ENCODE results near the gene BRINP1. TPM values are rescaled to one million over a fixed set of nuclear protein-coding genes. Genes with fewer than 3 reads are reported as not detected.

Gene BRINP1, protein sequence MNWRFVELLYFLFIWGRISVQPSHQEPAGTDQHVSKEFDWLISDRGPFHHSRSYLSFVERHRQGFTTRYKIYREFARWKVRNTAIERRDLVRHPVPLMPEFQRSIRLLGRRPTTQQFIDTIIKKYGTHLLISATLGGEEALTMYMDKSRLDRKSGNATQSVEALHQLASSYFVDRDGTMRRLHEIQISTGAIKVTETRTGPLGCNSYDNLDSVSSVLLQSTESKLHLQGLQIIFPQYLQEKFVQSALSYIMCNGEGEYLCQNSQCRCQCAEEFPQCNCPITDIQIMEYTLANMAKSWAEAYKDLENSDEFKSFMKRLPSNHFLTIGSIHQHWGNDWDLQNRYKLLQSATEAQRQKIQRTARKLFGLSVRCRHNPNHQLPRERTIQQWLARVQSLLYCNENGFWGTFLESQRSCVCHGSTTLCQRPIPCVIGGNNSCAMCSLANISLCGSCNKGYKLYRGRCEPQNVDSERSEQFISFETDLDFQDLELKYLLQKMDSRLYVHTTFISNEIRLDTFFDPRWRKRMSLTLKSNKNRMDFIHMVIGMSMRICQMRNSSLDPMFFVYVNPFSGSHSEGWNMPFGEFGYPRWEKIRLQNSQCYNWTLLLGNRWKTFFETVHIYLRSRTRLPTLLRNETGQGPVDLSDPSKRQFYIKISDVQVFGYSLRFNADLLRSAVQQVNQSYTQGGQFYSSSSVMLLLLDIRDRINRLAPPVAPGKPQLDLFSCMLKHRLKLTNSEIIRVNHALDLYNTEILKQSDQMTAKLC
- under 1 TPM; 0.42 to 0.70 TPM for total RNA-seq
- under 1 TPM in 5 of 6 donors, not detected in 1; 0.09 to 0.26 (median 0.11) TPM for polyA plus RNA-seq (ENCODE audit: insufficient read length in 6 of 6)
- long read RNA-seq, donor 1 = 0 reads
- long read RNA-seq, donor 2 = 0 reads
- long read RNA-seq, donor 3 = 0 reads
- long read RNA-seq, donor 4 = 0 reads
- long read RNA-seq, donor 5 = 0 reads
- long read RNA-seq, donor 6 = 0 reads
- long read RNA-seq, donor 7, partial matches to known transcripts = 0 of 1 reads
- long read RNA-seq, donor 7, other reads (novel, unspliced or antisense) = 0 of 1 reads
- long read RNA-seq, donor 8 = 0 reads
- long read RNA-seq, donor 9 = 0 reads
- long read RNA-seq, donor 10 = 0 reads
- long read RNA-seq, donor 11, transcript BRINP1-201 (8 exons, 3,202 nt) = major isoform, 23 of 29 reads
- long read RNA-seq, donor 11, partial matches to known transcripts = 6 of 29 reads
- long read RNA-seq, donor 11, other reads (novel, unspliced or antisense) = 0 of 29 reads
- long read RNA-seq, donor 12 = 0 reads

DNA sequence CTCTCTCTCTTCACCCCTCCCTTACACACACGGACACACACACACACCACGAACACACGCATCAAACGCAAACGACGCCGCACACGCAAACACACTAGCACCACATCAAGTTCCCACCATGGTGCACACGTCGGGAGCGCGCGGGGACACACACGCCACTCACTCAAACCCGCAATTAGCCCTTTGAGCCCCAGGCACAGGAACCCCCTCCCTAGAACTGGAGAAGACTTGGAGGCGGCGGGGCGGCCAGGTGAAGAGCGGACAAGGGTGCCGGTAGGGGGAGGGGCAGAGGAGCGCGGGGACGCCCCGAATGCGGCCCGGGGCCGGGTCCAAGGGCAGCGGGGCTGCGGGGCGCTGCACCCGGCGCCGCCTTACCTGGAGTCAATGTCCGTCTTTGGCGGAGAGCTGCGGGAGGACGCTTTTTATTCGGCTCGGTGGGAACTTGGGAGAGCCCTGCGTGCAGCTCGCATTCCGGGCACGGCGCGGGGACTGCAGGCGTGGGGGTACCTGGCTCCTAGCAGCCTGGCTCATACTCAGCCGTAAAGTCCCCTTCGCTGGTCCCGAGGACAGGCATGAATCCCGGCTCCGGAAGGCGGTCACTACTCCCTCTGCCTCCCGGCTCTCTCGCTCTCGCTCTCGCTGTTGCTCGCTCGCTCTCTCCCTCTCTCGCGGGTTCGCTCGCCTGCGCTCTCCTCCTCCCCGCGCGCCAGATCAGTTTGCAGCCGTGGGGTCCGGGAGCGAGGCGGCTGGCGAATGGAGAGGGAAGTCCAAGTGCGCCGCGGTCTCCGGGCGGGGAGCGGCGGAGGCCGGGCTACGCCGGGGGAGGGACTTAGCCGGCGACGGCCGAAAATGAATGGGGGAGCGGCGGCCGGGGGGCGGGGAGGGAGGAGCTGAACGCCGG is at the start of gene BRINP1:
Gene BRINP1, minus strand, starts transcription at position 755 of the 901 bp plus-strand sequence. CDS start 56,080 bp downstream, outside the sequence.
- Histone ChIP-seq H3K36me3 (no peaks in the 10 kb centered on the region), H3K9me3 (no peaks in the 10 kb centered on the region), H3K4me3 (peak within 1 kb of the TSS; percentile 14 to 20), H3K27me3 (peaks cover 26 to 56% of the 10 kb centered on the region in 2 donors), H3K27ac (no peak within 1 kb of the TSS), H3K4me1 (peaks cover 0 to 6% of the 10 kb centered on the region in 2 donors)
- peak; percentile 76 for ATAC-seq
- TF ChIP-seq, protein P1, sequence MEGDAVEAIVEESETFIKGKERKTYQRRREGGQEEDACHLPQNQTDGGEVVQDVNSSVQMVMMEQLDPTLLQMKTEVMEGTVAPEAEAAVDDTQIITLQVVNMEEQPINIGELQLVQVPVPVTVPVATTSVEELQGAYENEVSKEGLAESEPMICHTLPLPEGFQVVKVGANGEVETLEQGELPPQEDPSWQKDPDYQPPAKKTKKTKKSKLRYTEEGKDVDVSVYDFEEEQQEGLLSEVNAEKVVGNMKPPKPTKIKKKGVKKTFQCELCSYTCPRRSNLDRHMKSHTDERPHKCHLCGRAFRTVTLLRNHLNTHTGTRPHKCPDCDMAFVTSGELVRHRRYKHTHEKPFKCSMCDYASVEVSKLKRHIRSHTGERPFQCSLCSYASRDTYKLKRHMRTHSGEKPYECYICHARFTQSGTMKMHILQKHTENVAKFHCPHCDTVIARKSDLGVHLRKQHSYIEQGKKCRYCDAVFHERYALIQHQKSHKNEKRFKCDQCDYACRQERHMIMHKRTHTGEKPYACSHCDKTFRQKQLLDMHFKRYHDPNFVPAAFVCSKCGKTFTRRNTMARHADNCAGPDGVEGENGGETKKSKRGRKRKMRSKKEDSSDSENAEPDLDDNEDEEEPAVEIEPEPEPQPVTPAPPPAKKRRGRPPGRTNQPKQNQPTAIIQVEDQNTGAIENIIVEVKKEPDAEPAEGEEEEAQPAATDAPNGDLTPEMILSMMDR (IDR thresholded peaks at IDR 0.05) = no peak
- DNase-seq = peak in 3 of 4 donors; percentile 4 to 76 (median 36)
- intact Hi-C loops (cut with DNase I) = no loop called here

DNA sequence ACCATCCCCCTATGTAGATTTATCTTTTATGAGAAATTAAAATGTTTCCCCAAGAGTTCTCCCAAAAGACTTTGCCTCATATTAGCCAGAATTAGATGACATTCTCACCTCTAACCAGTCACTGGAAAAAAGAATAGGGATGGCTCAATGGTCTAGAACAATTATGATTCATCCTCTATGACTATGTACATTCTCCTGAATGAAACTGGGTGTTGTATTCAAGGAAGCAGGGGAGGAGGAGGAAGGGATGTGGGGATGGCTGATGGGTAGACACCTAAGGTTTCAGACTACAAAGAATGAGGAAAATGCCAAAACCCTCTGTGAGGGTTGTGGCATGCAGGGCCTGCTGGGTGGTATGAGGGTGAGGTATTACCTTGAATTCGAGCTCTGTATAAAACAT is 49.5 kb upstream of the BRINP1 start:
- TF ChIP-seq, protein P1 (IDR thresholded peaks at IDR 0.05) = no peak
- H3K4me3 ChIP-seq = no peak overlapping the region
- ATAC-seq (no peak), DNase-seq (no peak)
- H3K36me3 ChIP-seq = no peaks in the 10 kb centered on the region
- H3K9me3 ChIP-seq = no peaks in the 10 kb centered on the region
- no peaks in the 10 kb centered on the region for H3K27me3 ChIP-seq
- no peak overlapping the region for H3K27ac ChIP-seq
- intact Hi-C loops (cut with DNase I) = no loop called here
- H3K4me1 ChIP-seq = no peaks in the 10 kb centered on the region

DNA sequence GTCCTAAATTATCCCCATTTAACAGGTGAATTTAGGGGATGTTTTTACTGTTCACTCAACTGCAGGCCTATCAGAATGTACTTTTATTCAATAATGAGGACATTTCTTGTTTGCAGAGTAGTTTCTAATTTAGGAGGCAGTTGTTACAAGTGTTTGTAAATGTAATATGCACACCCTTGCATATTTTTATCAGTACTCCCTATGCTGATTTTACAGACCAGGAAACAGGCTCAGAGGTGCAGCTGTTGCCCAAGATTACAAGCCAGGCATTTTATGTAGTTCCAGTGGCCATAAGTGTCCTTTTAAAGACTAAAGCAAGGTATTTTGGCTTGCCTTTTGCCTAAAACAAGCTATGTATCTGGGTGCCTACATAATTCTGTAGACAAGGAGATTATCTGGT is 47.6 kb upstream of the BRINP1 start:
- Histone ChIP-seq H3K4me1 (no peaks in the 10 kb centered on the region), H3K4me3 (no peak overlapping the region), H3K9me3 (no peaks in the 10 kb centered on the region), H3K27ac (no peak overlapping the region), H3K27me3 (no peaks in the 10 kb centered on the region), H3K36me3 (no peaks in the 10 kb centered on the region)
- no peak for DNase-seq
- intact Hi-C loops (cut with DNase I) = no loop called here
- no peak for ATAC-seq
- TF ChIP-seq, protein P1 (IDR thresholded peaks at IDR 0.05) = no peak

DNA sequence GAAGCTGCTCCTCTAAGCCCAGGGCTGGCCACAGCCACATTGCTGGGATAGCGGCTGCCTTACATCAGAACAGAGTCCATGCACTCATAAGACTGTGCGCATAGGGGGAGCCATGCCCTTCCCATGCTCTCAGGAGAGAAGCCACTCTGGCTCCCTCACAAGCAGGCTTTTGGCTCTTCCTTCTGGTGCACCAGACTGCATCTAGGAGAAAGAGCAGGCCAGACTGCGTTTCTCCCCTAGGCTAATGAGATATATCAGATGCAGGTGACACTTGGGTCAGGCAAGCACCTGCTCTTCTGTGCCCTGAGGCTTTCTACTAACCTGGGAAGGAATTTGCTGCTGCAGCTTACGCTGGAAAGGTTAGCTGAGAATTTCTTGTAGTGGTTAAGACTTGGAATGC is 43.2 kb upstream of the BRINP1 start:
- H3K27me3 ChIP-seq = no peaks in the 10 kb centered on the region
- H3K4me1 ChIP-seq = no peaks in the 10 kb centered on the region
- H3K4me3 ChIP-seq = no peak overlapping the region
- no peaks in the 10 kb centered on the region for H3K36me3 ChIP-seq
- H3K9me3 ChIP-seq = no peaks in the 10 kb centered on the region
- intact Hi-C loops (cut with DNase I) = no loop called here
- DNase-seq (no peak), ATAC-seq (no peak)
- TF ChIP-seq, protein P1 (IDR thresholded peaks at IDR 0.05) = no peak
- H3K27ac ChIP-seq = no peak overlapping the region

All from left lung (tissue), 14 donors.